RWPE1 (cell line): ENCODE measurements around the gene OR2H1.

ENCODE experiments used
- CTCF ChIA-PET: fragments of 350-600 bp; sonication (Branson Sonifier 250); formaldehyde crosslinking; extraction: SDS; loops from one replicate; lab custom pipeline; 2021; lab: Yijun Ruan, JAX
- POLR2A ChIA-PET: fragments of 400-600 bp; formaldehyde crosslinking; extraction: SDS; loops from one replicate; lab custom pipeline; 2020; ENCODE audit warnings: antibody characterized with exemption; ENCODE audit not compliant: low non-redundant PET; lab: Yijun Ruan, JAX
- DNase-seq: peaks from one replicate; pipeline ENCODE4 v3.0.0; 2012; ENCODE audit warnings: low spot score
- H3K27ac ChIP-seq: fragments of 450-650 bp; 2 replicates; pipeline ENCODE4 v1.5.1; 2017
- TF ChIP-seq, protein P1 (sequence below): fragments of 450-650 bp; conservative IDR thresholded peaks from 2 replicates; pipeline ENCODE4 v1.5.1; 2017; ENCODE audit warnings: low read depth, mild to moderate bottlenecking

Gene OR2H1

DNA sequence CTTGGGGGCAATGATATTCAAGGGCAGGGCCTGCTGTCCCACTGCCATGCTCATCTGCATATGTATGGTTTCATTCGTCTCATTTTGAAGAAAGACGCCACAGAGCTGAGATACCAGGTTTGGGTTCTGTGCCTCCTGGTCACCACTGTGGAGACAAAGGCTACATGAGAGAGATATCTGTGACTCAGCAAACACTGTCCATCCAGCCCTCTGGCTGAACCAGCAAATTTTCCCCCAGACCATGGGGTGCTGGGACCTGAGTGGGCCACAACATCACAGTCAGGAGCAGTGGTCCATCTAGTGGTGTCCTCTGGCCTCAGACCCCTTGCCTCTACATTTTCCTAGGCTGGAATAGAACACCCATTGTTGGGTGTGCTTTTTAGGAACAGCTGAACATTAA lies 30.7 kb downstream of the OR2H1 start, which contains the start of gene MAS1L:
MAS1L (minus strand) TSS at position 297 of the 400 bp plus-strand sequence; CDS start at position 243, 54 bp downstream.
- no peak for DNase-seq
- TF ChIP-seq, protein P1, sequence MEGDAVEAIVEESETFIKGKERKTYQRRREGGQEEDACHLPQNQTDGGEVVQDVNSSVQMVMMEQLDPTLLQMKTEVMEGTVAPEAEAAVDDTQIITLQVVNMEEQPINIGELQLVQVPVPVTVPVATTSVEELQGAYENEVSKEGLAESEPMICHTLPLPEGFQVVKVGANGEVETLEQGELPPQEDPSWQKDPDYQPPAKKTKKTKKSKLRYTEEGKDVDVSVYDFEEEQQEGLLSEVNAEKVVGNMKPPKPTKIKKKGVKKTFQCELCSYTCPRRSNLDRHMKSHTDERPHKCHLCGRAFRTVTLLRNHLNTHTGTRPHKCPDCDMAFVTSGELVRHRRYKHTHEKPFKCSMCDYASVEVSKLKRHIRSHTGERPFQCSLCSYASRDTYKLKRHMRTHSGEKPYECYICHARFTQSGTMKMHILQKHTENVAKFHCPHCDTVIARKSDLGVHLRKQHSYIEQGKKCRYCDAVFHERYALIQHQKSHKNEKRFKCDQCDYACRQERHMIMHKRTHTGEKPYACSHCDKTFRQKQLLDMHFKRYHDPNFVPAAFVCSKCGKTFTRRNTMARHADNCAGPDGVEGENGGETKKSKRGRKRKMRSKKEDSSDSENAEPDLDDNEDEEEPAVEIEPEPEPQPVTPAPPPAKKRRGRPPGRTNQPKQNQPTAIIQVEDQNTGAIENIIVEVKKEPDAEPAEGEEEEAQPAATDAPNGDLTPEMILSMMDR: no peak
- POLR2A ChIA-PET: no interaction called here
- no peak within 1 kb of the TSS for H3K27ac ChIP-seq
- CTCF ChIA-PET: no interaction called here

DNA sequence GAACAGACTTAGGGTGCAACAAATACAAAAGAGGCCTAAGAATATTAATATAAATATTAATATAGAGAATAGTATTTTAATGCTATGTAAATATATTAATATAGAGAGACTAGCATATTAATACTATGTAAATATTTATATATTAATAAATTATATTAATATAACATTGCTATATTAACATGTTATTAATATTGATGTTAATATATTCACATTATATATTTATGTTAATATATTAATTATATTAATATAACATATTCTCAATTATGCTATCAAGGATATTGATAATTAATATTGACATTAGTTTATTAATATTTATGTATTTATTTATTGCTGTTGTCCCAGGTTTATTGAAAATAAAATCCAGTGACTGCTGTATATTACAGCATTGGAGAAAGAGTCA lies 31.9 kb downstream of the OR2H1 start:
- POLR2A ChIA-PET: no interaction called here
- TF ChIP-seq, protein P1: no peak
- DNase-seq: no peak
- CTCF ChIA-PET: no interaction called here
- no peak overlapping the region for H3K27ac ChIP-seq

DNA sequence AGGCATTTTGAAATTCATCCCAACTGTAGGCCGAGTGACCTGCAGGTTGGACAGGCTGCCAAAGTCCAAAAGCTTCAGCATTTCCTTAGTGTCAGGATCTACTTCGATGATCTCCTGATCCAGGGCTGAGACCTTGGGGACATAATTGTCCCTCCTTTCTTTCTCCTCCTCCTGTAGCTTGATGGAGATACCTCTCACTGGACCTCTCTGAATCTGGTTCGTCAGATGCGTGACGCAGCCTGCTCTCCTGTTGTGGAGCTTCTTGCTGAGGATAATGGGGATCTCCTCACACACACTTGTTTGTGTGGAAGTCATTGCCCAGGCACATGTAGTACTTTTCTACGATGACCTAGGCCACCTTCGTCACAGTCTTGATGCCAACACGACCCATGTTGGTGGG lies 32.3 kb downstream of the OR2H1 start:
- DNase-seq: no peak
- ChIA-PET CTCF (no interaction called here), POLR2A (no interaction called here)

DNA sequence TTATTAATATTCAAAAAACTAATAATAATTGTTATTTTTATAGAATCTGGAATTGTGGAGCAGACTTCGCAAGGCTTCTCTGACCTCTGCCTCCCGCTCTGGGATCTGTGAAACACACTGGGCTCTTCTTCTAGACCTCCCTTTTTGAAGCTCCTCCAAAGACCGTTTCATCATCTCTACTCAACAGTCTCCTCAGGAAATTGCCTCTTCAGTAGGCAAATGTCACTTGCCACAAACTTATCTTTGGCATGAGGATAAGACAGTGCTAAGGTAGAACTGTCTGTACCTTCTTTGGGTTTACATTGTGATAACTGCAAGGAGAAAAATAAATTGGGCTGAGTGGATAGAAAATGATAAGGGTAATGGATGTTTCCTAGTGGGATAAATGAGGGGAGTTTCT lies 33.1 kb downstream of the OR2H1 start:
- ChIA-PET POLR2A (no interaction called here), CTCF (no interaction called here)
- no peak overlapping the region for H3K27ac ChIP-seq
- TF ChIP-seq, protein P1: no peak
- no peak for DNase-seq

More for the DNA sequence above, 32.3 kb downstream of the OR2H1 start:
- no peak overlapping the region for H3K27ac ChIP-seq
- TF ChIP-seq, protein P1: no peak

DNA sequence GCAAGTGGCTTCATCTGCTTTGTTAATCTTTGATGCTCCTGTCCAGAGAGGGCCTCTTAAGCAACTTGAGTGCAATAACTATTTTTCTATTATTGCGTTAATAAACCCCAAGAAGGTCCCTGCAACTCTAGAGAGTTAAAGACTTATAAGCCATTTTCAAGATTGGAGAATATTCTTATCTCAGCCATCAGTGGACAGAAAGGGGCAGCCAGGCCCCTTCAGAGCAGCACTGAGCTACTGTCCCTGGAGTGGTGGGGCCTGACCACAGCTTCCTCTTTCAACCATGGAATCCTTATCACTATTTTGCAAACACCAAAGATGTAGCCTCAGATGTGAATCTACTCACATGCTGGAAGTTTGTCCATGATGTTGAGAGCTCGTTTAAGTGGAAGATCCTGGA lies 33.6 kb downstream of the OR2H1 start:
- POLR2A ChIA-PET: no interaction called here
- TF ChIP-seq, protein P1: no peak
- CTCF ChIA-PET: no interaction called here
- H3K27ac ChIP-seq: no peak overlapping the region
- no peak for DNase-seq

DNA sequence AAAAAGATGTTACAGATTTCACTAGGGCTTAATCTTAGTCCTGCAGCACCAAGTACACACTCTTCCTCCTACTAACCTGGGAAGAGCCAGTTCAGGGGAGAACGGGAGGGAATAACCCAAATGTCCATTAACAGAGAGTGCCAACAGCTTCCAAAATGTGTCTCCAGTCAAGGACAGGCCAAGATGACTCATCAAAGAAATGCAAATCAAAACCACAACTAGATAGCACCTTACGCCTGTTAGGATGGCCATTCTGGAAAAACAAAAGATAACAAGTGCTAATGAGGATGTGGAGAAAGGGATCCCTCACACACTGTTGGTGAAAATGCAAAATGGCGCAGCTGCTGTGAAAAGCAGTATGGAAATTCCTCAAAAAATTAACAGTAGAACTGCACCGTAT lies 34.6 kb downstream of the OR2H1 start:
- DNase-seq: no peak
- TF ChIP-seq, protein P1: no peak
- ChIA-PET CTCF (no interaction called here), POLR2A (no interaction called here)
- H3K27ac ChIP-seq: no peak overlapping the region

DNA sequence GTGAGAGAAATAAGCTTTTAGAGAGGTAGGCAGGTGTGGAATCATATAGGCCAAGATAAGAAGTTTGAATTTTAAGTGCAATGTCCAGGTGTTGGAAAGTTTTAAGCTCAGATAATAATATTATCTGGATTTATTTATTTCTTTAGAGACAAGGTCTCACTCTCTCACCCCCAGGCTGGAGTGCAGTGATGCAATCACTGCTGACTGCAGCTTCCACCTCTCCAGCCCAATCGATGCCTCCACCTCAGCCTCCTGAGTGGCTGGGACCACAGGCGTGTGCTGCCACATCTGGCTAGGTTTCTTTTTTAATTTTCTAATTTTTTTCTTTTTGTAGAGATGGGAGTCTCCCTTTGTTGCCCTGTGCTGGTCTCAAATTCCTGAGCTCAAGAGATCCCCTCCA lies 36.3 kb downstream of the OR2H1 start:
- TF ChIP-seq, protein P1: no peak
- CTCF ChIA-PET: no interaction called here
- H3K27ac ChIP-seq: no peak overlapping the region
- POLR2A ChIA-PET: no interaction called here
- no peak for DNase-seq
